ENCODE results near the gene CAPN5. TPM values are rescaled to one million over a fixed set of nuclear protein-coding genes. Genes with fewer than 3 reads are reported as not detected.

CAPN5 gene
- total RNA-seq, 1 donor from 2014 or later = 7.3 TPM

GRCh38 chr11:77106759-77107158 is 40.0 kb downstream of the CAPN5 start:
- no peak for DNase-seq (ENCODE audit: low read depth)
- TF ChIP-seq, protein P1, sequence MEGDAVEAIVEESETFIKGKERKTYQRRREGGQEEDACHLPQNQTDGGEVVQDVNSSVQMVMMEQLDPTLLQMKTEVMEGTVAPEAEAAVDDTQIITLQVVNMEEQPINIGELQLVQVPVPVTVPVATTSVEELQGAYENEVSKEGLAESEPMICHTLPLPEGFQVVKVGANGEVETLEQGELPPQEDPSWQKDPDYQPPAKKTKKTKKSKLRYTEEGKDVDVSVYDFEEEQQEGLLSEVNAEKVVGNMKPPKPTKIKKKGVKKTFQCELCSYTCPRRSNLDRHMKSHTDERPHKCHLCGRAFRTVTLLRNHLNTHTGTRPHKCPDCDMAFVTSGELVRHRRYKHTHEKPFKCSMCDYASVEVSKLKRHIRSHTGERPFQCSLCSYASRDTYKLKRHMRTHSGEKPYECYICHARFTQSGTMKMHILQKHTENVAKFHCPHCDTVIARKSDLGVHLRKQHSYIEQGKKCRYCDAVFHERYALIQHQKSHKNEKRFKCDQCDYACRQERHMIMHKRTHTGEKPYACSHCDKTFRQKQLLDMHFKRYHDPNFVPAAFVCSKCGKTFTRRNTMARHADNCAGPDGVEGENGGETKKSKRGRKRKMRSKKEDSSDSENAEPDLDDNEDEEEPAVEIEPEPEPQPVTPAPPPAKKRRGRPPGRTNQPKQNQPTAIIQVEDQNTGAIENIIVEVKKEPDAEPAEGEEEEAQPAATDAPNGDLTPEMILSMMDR (conservative IDR thresholded peaks at IDR 0.05; ENCODE audit: low read depth, low read length) = no peak
- H3K4me3 ChIP-seq (ENCODE audit: low read depth, low read length) = no peak overlapping the region

DNA sequence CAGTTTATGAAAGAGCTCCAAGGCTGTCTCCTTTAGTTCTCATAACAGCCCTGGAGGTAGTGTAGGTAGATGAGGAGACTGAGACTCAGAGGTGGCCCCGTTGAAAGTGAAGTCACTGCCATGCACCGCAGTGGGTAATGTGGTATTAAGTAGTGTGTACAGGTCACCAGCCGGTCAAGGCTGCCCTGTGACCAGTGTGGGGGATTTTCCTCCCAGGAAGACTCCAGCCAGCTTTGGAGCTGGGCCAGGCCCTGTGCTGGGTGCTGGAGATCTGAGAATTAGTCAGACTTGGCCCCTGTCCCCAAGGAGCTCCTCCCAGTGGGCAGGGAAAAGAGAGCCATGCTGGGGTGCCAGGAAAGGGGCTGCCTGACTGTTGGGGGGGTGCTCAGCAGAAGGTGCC is 41.2 kb downstream of the CAPN5 start:
- no peak overlapping the region for H3K4me3 ChIP-seq (ENCODE audit: low read depth, low read length)
- DNase-seq (ENCODE audit: low read depth) = peak; percentile 76
- TF ChIP-seq, protein P1 (conservative IDR thresholded peaks at IDR 0.05; ENCODE audit: low read depth, low read length) = no peak

- H3K4me3 ChIP-seq (ENCODE audit: low read depth, low read length) = no peak overlapping the region
- no peak for DNase-seq (ENCODE audit: low read depth)
Measured at GRCh38 chr11:77108436-77108835, 41.7 kb downstream of the CAPN5 start.

DNA sequence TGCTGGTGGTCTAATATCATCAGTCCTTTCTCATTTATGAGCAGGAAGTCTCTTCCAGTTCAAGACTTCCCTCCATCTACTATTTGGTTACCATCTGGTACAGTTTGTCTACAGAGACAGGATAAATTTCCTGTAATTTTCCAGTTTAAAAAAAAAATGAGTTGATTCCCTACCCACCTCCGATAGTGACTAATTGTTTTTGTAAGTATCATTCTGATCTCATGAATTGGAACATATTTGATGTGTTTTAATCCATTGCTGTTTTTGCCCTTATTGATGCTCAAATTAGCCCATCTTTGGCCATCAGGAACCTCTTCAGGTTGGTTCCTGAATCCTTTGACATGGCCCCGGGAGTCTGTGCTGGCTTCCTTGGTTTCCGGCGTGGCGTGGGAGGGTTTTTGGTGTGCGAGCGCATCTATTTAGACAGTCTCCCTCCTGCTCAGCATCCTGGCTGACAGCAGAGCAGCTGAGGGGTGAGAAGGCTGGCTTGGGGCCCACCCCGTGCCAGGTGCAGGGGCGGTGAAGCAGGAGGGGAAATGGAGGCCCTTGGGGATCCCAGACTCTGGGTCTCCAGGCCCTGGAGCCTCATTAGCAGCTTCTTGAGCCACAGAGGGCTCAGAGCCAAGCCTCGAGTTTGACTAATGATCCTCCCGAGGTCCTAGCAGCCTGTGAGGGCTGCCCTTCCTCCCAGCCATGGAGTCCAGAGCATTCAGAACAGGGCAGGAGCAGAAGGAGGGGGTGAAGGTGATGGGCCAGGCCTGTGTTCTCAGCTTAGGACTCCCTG is 42.7 kb downstream of the CAPN5 start:
- TF ChIP-seq, protein P1 (conservative IDR thresholded peaks at IDR 0.05; ENCODE audit: low read depth, low read length) = no peak
- DNase-seq (ENCODE audit: low read depth) = no peak

More at GRCh38 chr11:77108436-77108835, 41.7 kb downstream of the CAPN5 start:
- TF ChIP-seq, protein P1 (conservative IDR thresholded peaks at IDR 0.05; ENCODE audit: low read depth, low read length) = no peak

DNA sequence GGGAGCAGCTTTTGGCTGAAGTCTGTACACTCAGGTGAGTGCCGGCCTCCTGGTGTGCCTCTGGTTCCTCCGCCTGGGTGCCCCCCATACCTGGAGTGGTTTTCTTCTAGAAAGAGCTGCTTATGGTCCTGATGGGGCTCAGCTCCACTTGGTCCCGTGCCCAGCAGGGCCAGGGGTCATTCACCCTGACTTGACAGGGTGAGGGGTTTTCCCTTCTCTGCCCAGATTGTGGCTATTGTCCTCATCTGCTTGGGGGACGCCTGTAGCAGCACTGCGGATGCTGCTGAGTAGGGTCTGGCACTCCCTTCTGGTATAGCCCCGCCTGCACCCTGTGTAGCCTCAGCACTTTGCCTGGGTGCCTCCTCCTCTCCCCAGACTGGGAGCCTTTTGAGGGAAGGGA is 44.1 kb downstream of the CAPN5 start:
- no peak overlapping the region for H3K4me3 ChIP-seq (ENCODE audit: low read depth, low read length)
- no peak for DNase-seq (ENCODE audit: low read depth)
- TF ChIP-seq, protein P1 (conservative IDR thresholded peaks at IDR 0.05; ENCODE audit: low read depth, low read length) = no peak

More for the DNA sequence above, 42.7 kb downstream of the CAPN5 start:
- no peak overlapping the region for H3K4me3 ChIP-seq (ENCODE audit: low read depth, low read length)

GRCh38 chr11:77111277-77111676 is 44.5 kb downstream of the CAPN5 start:
- no peak overlapping the region for H3K4me3 ChIP-seq (ENCODE audit: low read depth, low read length)
- TF ChIP-seq, protein P1 (conservative IDR thresholded peaks at IDR 0.05; ENCODE audit: low read depth, low read length) = no peak
- DNase-seq (ENCODE audit: low read depth) = no peak

- TF ChIP-seq, protein P1 (conservative IDR thresholded peaks at IDR 0.05; ENCODE audit: low read depth, low read length) = no peak
- DNase-seq (ENCODE audit: low read depth) = no peak
- H3K4me3 ChIP-seq (ENCODE audit: low read depth, low read length) = no peak overlapping the region
Measured at GRCh38 chr11:77111946-77112345, 45.2 kb downstream of the CAPN5 start.
